Measurements from ENCODE around the gene NUBP1.

Gene NUBP1

DNA sequence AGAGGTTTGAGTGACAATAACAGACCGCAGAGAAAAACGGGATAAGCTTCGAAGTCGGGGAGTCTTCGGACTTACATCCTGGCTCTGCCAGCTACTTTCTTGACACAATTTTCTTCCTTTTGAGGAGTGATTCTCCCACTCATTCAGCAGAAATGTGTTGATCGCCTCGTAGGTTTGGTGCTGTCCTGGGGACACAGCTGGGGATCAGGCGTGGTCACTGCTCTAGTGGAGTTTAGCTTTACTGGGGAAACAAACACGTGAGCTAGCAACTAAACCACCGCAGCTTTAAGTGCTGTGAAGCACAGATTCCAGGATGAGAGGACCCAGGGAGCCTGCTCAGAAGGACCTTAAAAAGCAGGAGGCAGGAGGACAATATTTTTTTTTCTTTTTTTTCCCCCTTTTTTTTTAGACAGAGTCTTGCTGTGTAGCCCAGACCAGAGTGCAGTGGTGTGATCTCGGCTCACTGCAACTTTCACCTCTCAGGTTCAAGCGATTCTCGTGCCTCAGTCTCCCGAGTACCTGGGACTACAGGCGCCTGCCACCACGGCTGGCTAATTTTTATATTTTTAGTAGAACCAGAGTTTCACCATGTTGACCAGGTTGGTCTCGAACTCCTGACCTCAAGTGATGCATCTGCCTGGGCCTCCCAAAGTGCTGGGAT is 858 bp downstream of the NUBP1 start:
- no CpG with 5 or more reads among the region's 17 CpGs for WGBS, 2 donors (ENCODE audit: extremely low coverage in 2 of 2, insufficient read length in 2 of 2, insufficient replicate concordance in 1 of 2)
- Histone ChIP-seq H3K27ac (replicated peaks; ENCODE audit: low read length) (no peak overlapping the region), H2AFZ (ENCODE audit: low read length) (peak overlapping the region; percentile 88), H2BK120ac (ENCODE audit: low read depth, low read length) (no peak overlapping the region), H3K14ac (ENCODE audit: low read length) (no peak overlapping the region), H3K9ac (ENCODE audit: low read depth, low read length, poor library complexity) (peak overlapping the region; percentile 45), H2BK15ac (ENCODE audit: low read length) (no peak overlapping the region), H3K27me3 (ENCODE audit: control insufficient read depth in 3 of 3, insufficient read depth in 3 of 3, low read depth in 1 of 3, low read length in 3 of 3) (no peaks in the 10 kb centered on the region), H3K4me2 (ENCODE audit: insufficient read depth, low read length, poor library complexity, severe bottlenecking) (peak overlapping the region; percentile 60), H3K79me1 (ENCODE audit: low read depth, low read length) (no peaks in the 10 kb centered on the region), H2BK12ac (ENCODE audit: low read length) (no peak overlapping the region), H3K18ac (ENCODE audit: low read length) (no peak overlapping the region), H3K4me1 (ENCODE audit: control insufficient read depth in 2 of 2, insufficient read depth in 1 of 2, low read depth in 1 of 2, low read length in 2 of 2) (peaks cover 2 to 3% of the 10 kb centered on the region in 2 donors), H2BK5ac (ENCODE audit: low read length) (no peak overlapping the region), H3K9me3 (replicated peaks in 1 of 2; ENCODE audit: control insufficient read depth in 2 of 2, insufficient read depth in 1 of 2, low read depth in 1 of 2, low read length in 2 of 2) (no peaks in the 10 kb centered on the region), H3K23ac (ENCODE audit: low read depth, low read length, poor library complexity) (no peak overlapping the region), H4K8ac (ENCODE audit: low read depth, low read length) (no peak overlapping the region), H3K36me3 (replicated peaks in 1 of 2; ENCODE audit: control insufficient read depth in 2 of 2, insufficient read depth in 2 of 2, low read length in 2 of 2) (peaks cover 7 to 23% of the 10 kb centered on the region in 2 donors), H3K4ac (ENCODE audit: low read length) (no peak overlapping the region), H4K91ac (ENCODE audit: low read depth, low read length, poor library complexity) (no peak overlapping the region), H2AK5ac (ENCODE audit: low read depth, low read length) (no peak overlapping the region), H3K4me3 (ENCODE audit: low read length in 2 of 2) (peak overlapping the region; percentile 56 to 74)
- DNase-seq (ENCODE audit: low spot score), result no peak

DNA sequence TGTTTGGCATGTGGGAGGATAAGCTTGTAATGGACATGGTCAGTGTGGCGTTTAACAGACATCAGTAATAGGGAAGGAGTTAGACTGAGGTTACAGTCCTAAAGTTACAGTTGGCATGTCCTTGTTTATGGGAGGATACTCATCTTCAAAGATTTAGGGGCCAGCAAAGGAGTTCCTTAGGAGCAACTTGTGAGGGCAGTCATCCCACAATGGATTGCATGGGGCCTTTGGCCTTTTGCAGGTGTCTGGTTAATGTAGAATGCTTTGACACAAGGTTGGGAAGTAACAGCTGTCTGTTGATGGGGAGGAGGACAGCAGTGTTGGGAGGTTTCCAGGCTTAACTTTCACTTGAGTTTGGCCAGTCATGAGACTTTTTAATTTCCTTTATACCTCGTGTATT is 2.2 kb downstream of the NUBP1 start:
- H2BK5ac ChIP-seq (ENCODE audit: low read length), result no peak overlapping the region
- no peak overlapping the region for H3K14ac ChIP-seq (ENCODE audit: low read length)
- no peak overlapping the region for H3K27ac ChIP-seq (replicated peaks; ENCODE audit: low read length)
- H2BK12ac ChIP-seq (ENCODE audit: low read length), result no peak overlapping the region
- H3K79me1 ChIP-seq (ENCODE audit: low read depth, low read length), result no peaks in the 10 kb centered on the region
- no peak overlapping the region for H2BK120ac ChIP-seq (ENCODE audit: low read depth, low read length)
- H3K18ac ChIP-seq (ENCODE audit: low read length), result no peak overlapping the region
- H3K9me3 ChIP-seq (replicated peaks in 1 of 2; ENCODE audit: control insufficient read depth in 2 of 2, insufficient read depth in 1 of 2, low read depth in 1 of 2, low read length in 2 of 2), result no peaks in the 10 kb centered on the region
- H2AFZ ChIP-seq (ENCODE audit: low read length), result no peak overlapping the region
- H3K4ac ChIP-seq (ENCODE audit: low read length), result no peak overlapping the region
- no peak overlapping the region for H2AK5ac ChIP-seq (ENCODE audit: low read depth, low read length)
- H4K8ac ChIP-seq (ENCODE audit: low read depth, low read length), result no peak overlapping the region
- no peak overlapping the region for H4K91ac ChIP-seq (ENCODE audit: low read depth, low read length, poor library complexity)
- WGBS, 2 donors (ENCODE audit: extremely low coverage in 2 of 2, insufficient read length in 2 of 2, insufficient replicate concordance in 1 of 2), result no CpG with 5 or more reads among the region's 2 CpGs
- no peaks in the 10 kb centered on the region for H3K27me3 ChIP-seq (ENCODE audit: control insufficient read depth in 3 of 3, insufficient read depth in 3 of 3, low read depth in 1 of 3, low read length in 3 of 3)
- H3K4me1 ChIP-seq (ENCODE audit: control insufficient read depth in 2 of 2, insufficient read depth in 1 of 2, low read depth in 1 of 2, low read length in 2 of 2), result peaks cover 2 to 3% of the 10 kb centered on the region in 2 donors
- H2BK15ac ChIP-seq (ENCODE audit: low read length), result no peak overlapping the region
- H3K23ac ChIP-seq (ENCODE audit: low read depth, low read length, poor library complexity), result no peak overlapping the region
- no peak for DNase-seq (ENCODE audit: low spot score)
- no peak overlapping the region for H3K4me2 ChIP-seq (ENCODE audit: insufficient read depth, low read length, poor library complexity, severe bottlenecking)
- H3K36me3 ChIP-seq (replicated peaks in 1 of 2; ENCODE audit: control insufficient read depth in 2 of 2, insufficient read depth in 2 of 2, low read length in 2 of 2), result peaks cover 9 to 29% of the 10 kb centered on the region in 2 donors
- no peak overlapping the region for H3K9ac ChIP-seq (ENCODE audit: low read depth, low read length, poor library complexity)
- no peak overlapping the region for H3K4me3 ChIP-seq (ENCODE audit: low read length in 2 of 2)

DNA sequence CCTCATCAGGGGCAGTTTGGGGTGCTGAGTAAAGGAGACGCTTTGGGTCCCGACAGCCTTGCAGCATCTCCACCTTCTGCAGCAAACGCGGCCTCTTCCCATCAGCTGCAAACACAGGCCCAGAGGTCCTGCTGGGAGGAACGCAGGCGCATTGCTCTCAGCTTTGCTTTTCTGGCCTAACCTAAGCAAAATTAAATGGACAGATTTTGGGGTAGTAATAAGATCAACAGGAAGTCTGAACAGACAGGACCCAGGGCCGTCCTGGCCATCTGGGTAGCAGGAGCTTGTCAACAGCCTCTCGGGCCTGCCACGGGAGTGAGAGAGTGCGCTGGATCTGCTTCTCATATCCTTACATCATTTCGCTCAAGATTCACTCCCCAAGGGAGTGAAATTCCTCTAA is 7.2 kb downstream of the NUBP1 start:
- Histone ChIP-seq H2BK5ac (ENCODE audit: low read length) (no peak overlapping the region), H3K4ac (ENCODE audit: low read length) (no peak overlapping the region), H2BK15ac (ENCODE audit: low read length) (no peak overlapping the region), H3K9me3 (replicated peaks in 1 of 2; ENCODE audit: control insufficient read depth in 2 of 2, insufficient read depth in 1 of 2, low read depth in 1 of 2, low read length in 2 of 2) (no peaks in the 10 kb centered on the region), H3K4me3 (ENCODE audit: low read length in 2 of 2) (no peak overlapping the region), H2BK120ac (ENCODE audit: low read depth, low read length) (no peak overlapping the region), H2AK5ac (ENCODE audit: low read depth, low read length) (no peak overlapping the region), H2BK12ac (ENCODE audit: low read length) (no peak overlapping the region), H3K9ac (ENCODE audit: low read depth, low read length, poor library complexity) (no peak overlapping the region), H3K14ac (ENCODE audit: low read length) (no peak overlapping the region), H3K27ac (replicated peaks; ENCODE audit: low read length) (no peak overlapping the region), H3K36me3 (replicated peaks in 1 of 2; ENCODE audit: control insufficient read depth in 2 of 2, insufficient read depth in 2 of 2, low read length in 2 of 2) (peaks cover 10 to 51% of the 10 kb centered on the region in 2 donors), H3K4me1 (ENCODE audit: control insufficient read depth in 2 of 2, insufficient read depth in 1 of 2, low read depth in 1 of 2, low read length in 2 of 2) (no peaks in the 10 kb centered on the region), H2AFZ (ENCODE audit: low read length) (no peak overlapping the region), H3K79me1 (ENCODE audit: low read depth, low read length) (no peaks in the 10 kb centered on the region), H4K8ac (ENCODE audit: low read depth, low read length) (no peak overlapping the region), H3K4me2 (ENCODE audit: insufficient read depth, low read length, poor library complexity, severe bottlenecking) (no peak overlapping the region), H3K23ac (ENCODE audit: low read depth, low read length, poor library complexity) (no peak overlapping the region), H3K18ac (ENCODE audit: low read length) (no peak overlapping the region), H3K27me3 (ENCODE audit: control insufficient read depth in 3 of 3, insufficient read depth in 3 of 3, low read depth in 1 of 3, low read length in 3 of 3) (no peaks in the 10 kb centered on the region), H4K91ac (ENCODE audit: low read depth, low read length, poor library complexity) (no peak overlapping the region)
- WGBS, 2 donors (ENCODE audit: extremely low coverage in 2 of 2, insufficient read length in 2 of 2, insufficient replicate concordance in 1 of 2), result no CpG with 5 or more reads among the region's 11 CpGs
- no peak for DNase-seq (ENCODE audit: low spot score)

DNA sequence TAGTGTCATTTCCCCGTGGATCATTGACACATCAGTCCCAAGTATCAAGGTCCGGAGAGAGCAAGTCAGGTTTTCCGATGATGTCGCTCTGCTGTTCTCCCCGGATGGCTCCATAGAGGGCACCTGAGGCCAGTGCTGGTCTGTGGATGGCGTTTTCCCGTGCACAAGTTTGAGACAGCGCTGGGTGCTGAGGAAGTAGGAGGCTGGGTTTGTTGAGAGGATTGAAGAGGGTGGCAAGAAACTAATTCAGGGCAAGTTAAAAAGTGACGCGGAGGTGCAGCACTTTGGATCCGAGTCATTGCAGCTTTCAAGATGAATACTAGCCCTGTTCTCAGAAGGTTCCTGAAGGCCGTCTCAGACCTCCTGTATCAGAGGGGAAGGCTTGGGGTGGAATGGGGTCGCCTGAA is 7.7 kb downstream of the NUBP1 start:
- no peak overlapping the region for H3K4me3 ChIP-seq (ENCODE audit: low read length in 2 of 2)
- no peak overlapping the region for H2BK120ac ChIP-seq (ENCODE audit: low read depth, low read length)
- H4K91ac ChIP-seq (ENCODE audit: low read depth, low read length, poor library complexity), result no peak overlapping the region
- H3K36me3 ChIP-seq (replicated peaks in 1 of 2; ENCODE audit: control insufficient read depth in 2 of 2, insufficient read depth in 2 of 2, low read length in 2 of 2), result peaks cover 10 to 53% of the 10 kb centered on the region in 2 donors
- H3K9me3 ChIP-seq (replicated peaks in 1 of 2; ENCODE audit: control insufficient read depth in 2 of 2, insufficient read depth in 1 of 2, low read depth in 1 of 2, low read length in 2 of 2), result no peaks in the 10 kb centered on the region
- no peaks in the 10 kb centered on the region for H3K4me1 ChIP-seq (ENCODE audit: control insufficient read depth in 2 of 2, insufficient read depth in 1 of 2, low read depth in 1 of 2, low read length in 2 of 2)
- no peak overlapping the region for H2BK12ac ChIP-seq (ENCODE audit: low read length)
- no peak overlapping the region for H3K27ac ChIP-seq (replicated peaks; ENCODE audit: low read length)
- H3K14ac ChIP-seq (ENCODE audit: low read length), result no peak overlapping the region
- no peak overlapping the region for H4K8ac ChIP-seq (ENCODE audit: low read depth, low read length)
- no peak overlapping the region for H2BK5ac ChIP-seq (ENCODE audit: low read length)
- H3K27me3 ChIP-seq (ENCODE audit: control insufficient read depth in 3 of 3, insufficient read depth in 3 of 3, low read depth in 1 of 3, low read length in 3 of 3), result no peaks in the 10 kb centered on the region
- no CpG with 5 or more reads among the region's 13 CpGs for WGBS, 2 donors (ENCODE audit: extremely low coverage in 2 of 2, insufficient read length in 2 of 2, insufficient replicate concordance in 1 of 2)
- no peaks in the 10 kb centered on the region for H3K79me1 ChIP-seq (ENCODE audit: low read depth, low read length)
- H3K18ac ChIP-seq (ENCODE audit: low read length), result no peak overlapping the region
- H2AFZ ChIP-seq (ENCODE audit: low read length), result no peak overlapping the region
- no peak overlapping the region for H3K23ac ChIP-seq (ENCODE audit: low read depth, low read length, poor library complexity)
- no peak for DNase-seq (ENCODE audit: low spot score)
- H3K4ac ChIP-seq (ENCODE audit: low read length), result no peak overlapping the region
- no peak overlapping the region for H3K4me2 ChIP-seq (ENCODE audit: insufficient read depth, low read length, poor library complexity, severe bottlenecking)
- H2BK15ac ChIP-seq (ENCODE audit: low read length), result no peak overlapping the region
- no peak overlapping the region for H2AK5ac ChIP-seq (ENCODE audit: low read depth, low read length)
- no peak overlapping the region for H3K9ac ChIP-seq (ENCODE audit: low read depth, low read length, poor library complexity)
